ENCODE measurements around the gene MAX.

MAX gene

DNA sequence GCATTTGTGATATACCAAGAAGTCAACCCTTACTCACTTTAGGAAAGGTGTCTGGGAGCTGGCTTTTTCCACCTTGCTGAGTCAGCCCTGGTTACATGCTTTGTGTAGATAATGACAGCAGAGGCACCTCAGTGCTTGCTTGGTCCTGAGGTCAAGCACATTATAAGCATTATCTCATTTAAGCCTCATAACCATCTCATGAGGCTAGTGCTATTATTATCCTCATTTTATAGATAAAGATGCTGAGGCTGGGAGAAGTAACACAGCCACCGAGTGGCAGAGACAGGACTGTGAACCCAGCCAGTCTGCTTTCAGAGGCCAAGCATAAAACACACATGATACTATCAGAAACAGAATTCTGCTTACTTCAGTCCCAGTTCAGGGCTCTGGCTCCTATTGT is 29.4 kb downstream of the MAX start:
- H3K4me3 ChIP-seq (ENCODE audit: insufficient read depth in 1 of 2, low read depth in 1 of 2, low read length in 2 of 2) = no peak overlapping the region
- no peak overlapping the region for H2AFZ ChIP-seq (ENCODE audit: low read depth, low read length)
- H3K27ac ChIP-seq (ENCODE audit: low read length, poor library complexity, severe bottlenecking) = no peak overlapping the region
- no peak overlapping the region for H2BK120ac ChIP-seq (ENCODE audit: low read depth, low read length)
- WGBS = 100% methylated on average over 1 of the region's 1 CpG
- H2BK5ac ChIP-seq (ENCODE audit: low read depth, low read length, poor library complexity, severe bottlenecking) = no peak overlapping the region
- H3K36me3 ChIP-seq (ENCODE audit: control insufficient read depth in 1 of 2, insufficient read depth in 2 of 2, low read depth in 1 of 2, low read length in 2 of 2) = peaks cover 59 to 90% of the 10 kb centered on the region in 2 experiments
- no peak overlapping the region for H2BK12ac ChIP-seq (ENCODE audit: low read length in 2 of 2)
- H4K8ac ChIP-seq (ENCODE audit: low read length) = no peak overlapping the region
- no peak overlapping the region for H3K4me2 ChIP-seq (ENCODE audit: low read length, poor library complexity, severe bottlenecking)
- H3K14ac ChIP-seq (ENCODE audit: low read length in 2 of 2) = no peak overlapping the region
- no peak overlapping the region for H3K18ac ChIP-seq (ENCODE audit: low read depth in 1 of 2, low read length in 2 of 2)
- H2AK5ac ChIP-seq (ENCODE audit: low read length, severe bottlenecking) = no peak overlapping the region
- H3K23ac ChIP-seq (ENCODE audit: low read length in 2 of 2) = no peak overlapping the region
- no peaks in the 10 kb centered on the region for H3K27me3 ChIP-seq (ENCODE audit: control insufficient read depth in 1 of 2, insufficient read depth in 1 of 2, low read length in 2 of 2)
- peaks cover 5% of the 10 kb centered on the region for H3K4me1 ChIP-seq (ENCODE audit: control insufficient read depth, insufficient read depth, low read depth, low read length)
- H3K4ac ChIP-seq (ENCODE audit: low read depth in 1 of 2, low read length in 2 of 2) = no peak overlapping the region
- H2BK15ac ChIP-seq (ENCODE audit: low read depth, poor library complexity, severe bottlenecking) = no peak overlapping the region
- H3K9ac ChIP-seq (ENCODE audit: low read length) = no peak overlapping the region
- peaks cover 36% of the 10 kb centered on the region for H3K79me1 ChIP-seq (replicated peaks; ENCODE audit: low read length, poor library complexity, severe bottlenecking)
- no peak overlapping the region for H4K91ac ChIP-seq (ENCODE audit: low read length)
- no peak for DNase-seq
- H3K9me3 ChIP-seq (ENCODE audit: control insufficient read depth, low read length) = no peaks in the 10 kb centered on the region

DNA sequence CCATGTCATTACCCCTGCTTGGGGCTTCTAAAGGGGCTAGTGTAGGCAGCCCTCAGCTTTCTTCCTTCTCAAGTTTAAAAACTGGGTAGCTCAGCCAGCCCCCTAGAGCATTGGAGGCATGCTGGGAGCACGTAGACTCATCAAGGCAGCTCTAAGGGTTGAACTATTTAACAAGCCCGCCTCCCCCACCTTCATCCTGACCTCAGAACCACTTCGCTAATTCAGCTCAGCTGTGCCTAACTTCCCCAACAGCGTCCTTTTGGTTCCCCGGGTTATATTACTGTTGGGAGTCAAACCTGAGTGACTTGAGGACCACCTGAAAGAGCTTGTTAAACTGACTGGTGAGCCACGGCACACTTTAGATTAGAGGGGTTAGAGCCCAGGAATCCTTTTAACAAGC is 30.1 kb downstream of the MAX start:
- Histone ChIP-seq H2AK5ac (ENCODE audit: low read length, severe bottlenecking) (no peak overlapping the region), H4K8ac (ENCODE audit: low read length) (no peak overlapping the region), H2BK12ac (ENCODE audit: low read length in 2 of 2) (no peak overlapping the region), H3K18ac (ENCODE audit: low read depth in 1 of 2, low read length in 2 of 2) (no peak overlapping the region), H2BK15ac (ENCODE audit: low read depth, poor library complexity, severe bottlenecking) (no peak overlapping the region), H3K4me1 (ENCODE audit: control insufficient read depth, insufficient read depth, low read depth, low read length) (peaks cover 5% of the 10 kb centered on the region), H3K23ac (ENCODE audit: low read length in 2 of 2) (no peak overlapping the region), H2BK120ac (ENCODE audit: low read depth, low read length) (no peak overlapping the region), H3K27ac (ENCODE audit: low read length, poor library complexity, severe bottlenecking) (no peak overlapping the region), H2BK5ac (ENCODE audit: low read depth, low read length, poor library complexity, severe bottlenecking) (no peak overlapping the region), H3K4ac (ENCODE audit: low read depth in 1 of 2, low read length in 2 of 2) (no peak overlapping the region), H4K91ac (ENCODE audit: low read length) (no peak overlapping the region), H3K14ac (ENCODE audit: low read length in 2 of 2) (no peak overlapping the region), H3K9me3 (ENCODE audit: control insufficient read depth, low read length) (no peaks in the 10 kb centered on the region), H3K9ac (ENCODE audit: low read length) (no peak overlapping the region), H3K79me1 (replicated peaks; ENCODE audit: low read length, poor library complexity, severe bottlenecking) (peaks cover 31% of the 10 kb centered on the region), H3K4me3 (ENCODE audit: insufficient read depth in 1 of 2, low read depth in 1 of 2, low read length in 2 of 2) (no peak overlapping the region), H3K27me3 (ENCODE audit: control insufficient read depth in 1 of 2, insufficient read depth in 1 of 2, low read length in 2 of 2) (no peaks in the 10 kb centered on the region), H3K4me2 (ENCODE audit: low read length, poor library complexity, severe bottlenecking) (no peak overlapping the region), H3K36me3 (ENCODE audit: control insufficient read depth in 1 of 2, insufficient read depth in 2 of 2, low read depth in 1 of 2, low read length in 2 of 2) (peaks cover 52 to 90% of the 10 kb centered on the region in 2 experiments), H2AFZ (ENCODE audit: low read depth, low read length) (no peak overlapping the region)
- DNase-seq = no peak
- whole genome bisulfite sequencing = 92% methylated on average over 6 of the region's 6 CpGs

GRCh38 chr14:65071544-65071943 is 30.8 kb downstream of the MAX start:
- no peak overlapping the region for H4K91ac ChIP-seq (ENCODE audit: low read length)
- H3K9ac ChIP-seq (ENCODE audit: low read length) = no peak overlapping the region
- H3K23ac ChIP-seq (ENCODE audit: low read length in 2 of 2) = no peak overlapping the region
- H3K27ac ChIP-seq (ENCODE audit: low read length, poor library complexity, severe bottlenecking) = no peak overlapping the region
- no peak overlapping the region for H2BK5ac ChIP-seq (ENCODE audit: low read depth, low read length, poor library complexity, severe bottlenecking)
- no peak overlapping the region for H2BK12ac ChIP-seq (ENCODE audit: low read length in 2 of 2)
- no peak overlapping the region for H3K4me2 ChIP-seq (ENCODE audit: low read length, poor library complexity, severe bottlenecking)
- H2AFZ ChIP-seq (ENCODE audit: low read depth, low read length) = no peak overlapping the region
- peaks cover 28% of the 10 kb centered on the region for H3K79me1 ChIP-seq (replicated peaks; ENCODE audit: low read length, poor library complexity, severe bottlenecking)
- DNase-seq = no peak
- H3K9me3 ChIP-seq (ENCODE audit: control insufficient read depth, low read length) = no peaks in the 10 kb centered on the region
- peaks cover 5% of the 10 kb centered on the region for H3K4me1 ChIP-seq (ENCODE audit: control insufficient read depth, insufficient read depth, low read depth, low read length)
- no peaks in the 10 kb centered on the region for H3K27me3 ChIP-seq (ENCODE audit: control insufficient read depth in 1 of 2, insufficient read depth in 1 of 2, low read length in 2 of 2)
- no peak overlapping the region for H2AK5ac ChIP-seq (ENCODE audit: low read length, severe bottlenecking)
- peaks cover 45 to 88% of the 10 kb centered on the region in 2 experiments for H3K36me3 ChIP-seq (ENCODE audit: control insufficient read depth in 1 of 2, insufficient read depth in 2 of 2, low read depth in 1 of 2, low read length in 2 of 2)
- no peak overlapping the region for H3K4ac ChIP-seq (ENCODE audit: low read depth in 1 of 2, low read length in 2 of 2)
- H2BK120ac ChIP-seq (ENCODE audit: low read depth, low read length) = no peak overlapping the region
- H3K18ac ChIP-seq (ENCODE audit: low read depth in 1 of 2, low read length in 2 of 2) = no peak overlapping the region
- WGBS = 94% methylated on average over 3 of the region's 3 CpGs
- H4K8ac ChIP-seq (ENCODE audit: low read length) = no peak overlapping the region
- H3K14ac ChIP-seq (ENCODE audit: low read length in 2 of 2) = no peak overlapping the region
- H2BK15ac ChIP-seq (ENCODE audit: low read depth, poor library complexity, severe bottlenecking) = no peak overlapping the region
- no peak overlapping the region for H3K4me3 ChIP-seq (ENCODE audit: insufficient read depth in 1 of 2, low read depth in 1 of 2, low read length in 2 of 2)

DNA sequence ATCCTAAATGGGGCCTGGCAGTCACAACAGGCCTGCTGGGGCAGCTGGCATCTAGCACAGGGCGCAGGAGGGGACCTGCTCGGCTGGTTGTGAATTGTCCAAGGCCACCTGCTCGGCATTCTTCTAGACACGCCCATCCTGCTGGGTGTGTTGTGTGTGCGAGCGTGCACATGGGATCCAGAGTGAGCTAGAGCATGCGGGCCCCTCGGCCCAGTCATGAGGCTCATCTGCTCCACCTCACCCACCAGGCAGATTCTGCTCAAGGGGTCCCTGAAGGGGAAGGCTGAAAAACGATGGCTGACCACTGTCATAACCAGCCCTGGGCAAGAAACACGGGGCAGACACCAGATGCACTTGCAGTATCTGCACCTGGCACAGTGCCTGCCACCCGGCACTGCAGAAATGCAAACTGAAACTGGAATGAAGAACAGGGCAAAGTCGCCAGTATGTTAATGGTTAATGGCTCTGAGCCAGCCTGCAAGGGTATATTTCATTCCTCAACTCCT is 31.8 kb downstream of the MAX start:
- peaks cover 25% of the 10 kb centered on the region for H3K79me1 ChIP-seq (replicated peaks; ENCODE audit: low read length, poor library complexity, severe bottlenecking)
- H3K9me3 ChIP-seq (ENCODE audit: control insufficient read depth, low read length) = no peaks in the 10 kb centered on the region
- no peak overlapping the region for H4K8ac ChIP-seq (ENCODE audit: low read length)
- no peak overlapping the region for H3K14ac ChIP-seq (ENCODE audit: low read length in 2 of 2)
- H3K9ac ChIP-seq (ENCODE audit: low read length) = no peak overlapping the region
- H2BK5ac ChIP-seq (ENCODE audit: low read depth, low read length, poor library complexity, severe bottlenecking) = no peak overlapping the region
- H3K23ac ChIP-seq (ENCODE audit: low read length in 2 of 2) = no peak overlapping the region
- H3K4ac ChIP-seq (ENCODE audit: low read depth in 1 of 2, low read length in 2 of 2) = no peak overlapping the region
- DNase-seq = no peak
- peaks cover 5% of the 10 kb centered on the region for H3K4me1 ChIP-seq (ENCODE audit: control insufficient read depth, insufficient read depth, low read depth, low read length)
- no peak overlapping the region for H2BK120ac ChIP-seq (ENCODE audit: low read depth, low read length)
- H3K4me3 ChIP-seq (ENCODE audit: insufficient read depth in 1 of 2, low read depth in 1 of 2, low read length in 2 of 2) = peak overlapping the region in 1 of 2 experiments; percentile 2
- H4K91ac ChIP-seq (ENCODE audit: low read length) = no peak overlapping the region
- 97% methylated on average over 12 of the region's 12 CpGs for WGBS
- no peaks in the 10 kb centered on the region for H3K27me3 ChIP-seq (ENCODE audit: control insufficient read depth in 1 of 2, insufficient read depth in 1 of 2, low read length in 2 of 2)
- H3K36me3 ChIP-seq (ENCODE audit: control insufficient read depth in 1 of 2, insufficient read depth in 2 of 2, low read depth in 1 of 2, low read length in 2 of 2) = peaks cover 43 to 88% of the 10 kb centered on the region in 2 experiments
- H3K4me2 ChIP-seq (ENCODE audit: low read length, poor library complexity, severe bottlenecking) = no peak overlapping the region
- no peak overlapping the region for H2BK15ac ChIP-seq (ENCODE audit: low read depth, poor library complexity, severe bottlenecking)
- H3K27ac ChIP-seq (ENCODE audit: low read length, poor library complexity, severe bottlenecking) = no peak overlapping the region
- no peak overlapping the region for H2AFZ ChIP-seq (ENCODE audit: low read depth, low read length)
- H3K18ac ChIP-seq (ENCODE audit: low read depth in 1 of 2, low read length in 2 of 2) = no peak overlapping the region
- no peak overlapping the region for H2BK12ac ChIP-seq (ENCODE audit: low read length in 2 of 2)
- H2AK5ac ChIP-seq (ENCODE audit: low read length, severe bottlenecking) = no peak overlapping the region
